ENCODE results near the gene MYRF. TPM values are rescaled to one million over a fixed set of nuclear protein-coding genes. Genes with fewer than 3 reads are reported as not detected.
A peak's percentile ranks its signal among the peaks of the same experiment; 100 is the strongest.

The MYRF gene
- total RNA-seq, 1 donor from 2014 or later, result 0.26 TPM

DNA sequence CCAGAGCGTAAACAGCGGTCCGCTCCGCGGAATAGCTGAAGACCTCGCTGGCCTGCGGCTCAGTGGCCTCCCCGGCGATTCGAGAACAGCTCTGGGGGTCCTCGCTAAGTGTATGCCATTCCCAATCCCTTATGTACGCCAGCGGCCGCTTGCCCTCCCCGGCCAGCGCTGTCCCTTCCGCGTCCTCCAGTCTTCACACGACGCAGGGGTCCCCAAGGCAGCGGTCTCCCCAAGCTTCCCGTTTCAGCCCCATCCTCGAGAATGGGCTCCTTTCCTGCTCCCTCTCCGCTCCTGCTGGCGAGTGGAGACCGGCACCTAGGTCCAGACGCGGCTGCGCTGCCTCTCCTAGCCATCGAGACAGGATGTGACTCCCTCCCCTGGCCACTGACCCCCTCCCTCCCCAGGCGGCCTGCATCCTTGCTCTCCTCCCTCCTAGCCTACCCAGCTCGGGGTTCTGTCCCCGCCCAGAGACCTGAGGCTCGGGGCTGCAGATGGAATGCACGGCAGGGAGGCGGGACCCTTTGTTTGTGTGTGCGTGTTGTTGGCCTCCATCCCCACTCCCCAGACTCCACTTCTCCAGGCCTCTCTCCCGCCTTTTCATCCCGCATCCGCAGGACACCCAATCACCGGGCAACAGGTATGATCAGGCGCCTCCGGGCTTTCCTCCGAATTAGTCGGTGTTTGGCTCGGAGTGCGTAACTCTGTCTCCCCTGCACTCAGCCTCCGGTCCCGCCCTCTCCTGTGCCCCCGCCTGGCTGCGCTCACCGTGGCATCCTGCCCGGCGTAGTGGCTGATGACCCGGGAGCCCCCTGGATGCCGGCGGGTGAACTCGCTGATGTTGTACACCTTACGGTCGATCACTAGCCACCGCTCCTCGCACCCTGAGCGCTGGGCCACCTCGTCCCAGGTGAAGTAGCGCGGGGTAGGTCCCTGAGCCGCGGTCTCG is 63.6 kb downstream of the MYRF start:
- DNase-seq (ENCODE audit: low read depth in 2 of 2), result peak in 1 of 2 donors; percentile 77

DNA sequence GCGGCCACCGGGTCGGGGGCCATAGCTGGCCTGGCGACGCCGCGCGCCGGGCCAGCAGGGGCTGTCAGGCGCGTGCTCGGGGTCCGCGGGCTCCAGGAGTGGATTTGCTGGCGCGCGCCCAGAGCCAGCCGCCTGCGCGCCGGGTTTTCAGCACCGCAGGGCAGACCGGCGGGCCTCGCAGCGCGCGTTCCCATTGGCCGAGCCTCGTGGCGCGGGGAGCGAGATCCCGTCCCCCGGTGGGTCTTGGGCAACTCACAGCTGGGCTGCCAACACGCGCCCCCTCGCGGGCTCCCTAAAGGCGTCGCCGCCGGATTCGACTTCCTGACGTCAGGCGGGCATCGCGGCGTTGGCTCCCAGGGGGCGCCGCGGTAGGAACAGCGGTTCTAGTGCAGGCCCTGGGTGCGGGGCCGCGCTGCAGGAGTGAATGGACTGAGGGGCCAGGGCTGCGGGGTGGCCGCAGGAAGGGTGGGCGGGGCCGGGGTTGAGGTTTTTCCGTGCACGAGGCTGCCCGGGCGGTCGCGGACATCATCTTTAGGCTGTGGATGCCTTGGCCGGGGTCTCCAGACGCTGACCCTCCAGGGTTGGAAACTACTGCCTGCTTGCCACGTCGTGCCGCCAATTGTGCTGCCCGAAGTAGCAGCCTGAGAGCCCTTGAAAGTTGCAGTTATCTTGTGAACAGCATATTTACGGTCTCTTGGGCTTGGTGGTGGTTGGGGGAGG is 64.5 kb downstream of the MYRF start, which contains the start of gene FADS1:
FADS1 (minus strand) TSS at position 268 of the 720 bp plus-strand sequence; CDS start at position 194, 74 bp downstream.
- DNase-seq (ENCODE audit: low read depth in 2 of 2), result peak; percentile 81 to 97

DNA sequence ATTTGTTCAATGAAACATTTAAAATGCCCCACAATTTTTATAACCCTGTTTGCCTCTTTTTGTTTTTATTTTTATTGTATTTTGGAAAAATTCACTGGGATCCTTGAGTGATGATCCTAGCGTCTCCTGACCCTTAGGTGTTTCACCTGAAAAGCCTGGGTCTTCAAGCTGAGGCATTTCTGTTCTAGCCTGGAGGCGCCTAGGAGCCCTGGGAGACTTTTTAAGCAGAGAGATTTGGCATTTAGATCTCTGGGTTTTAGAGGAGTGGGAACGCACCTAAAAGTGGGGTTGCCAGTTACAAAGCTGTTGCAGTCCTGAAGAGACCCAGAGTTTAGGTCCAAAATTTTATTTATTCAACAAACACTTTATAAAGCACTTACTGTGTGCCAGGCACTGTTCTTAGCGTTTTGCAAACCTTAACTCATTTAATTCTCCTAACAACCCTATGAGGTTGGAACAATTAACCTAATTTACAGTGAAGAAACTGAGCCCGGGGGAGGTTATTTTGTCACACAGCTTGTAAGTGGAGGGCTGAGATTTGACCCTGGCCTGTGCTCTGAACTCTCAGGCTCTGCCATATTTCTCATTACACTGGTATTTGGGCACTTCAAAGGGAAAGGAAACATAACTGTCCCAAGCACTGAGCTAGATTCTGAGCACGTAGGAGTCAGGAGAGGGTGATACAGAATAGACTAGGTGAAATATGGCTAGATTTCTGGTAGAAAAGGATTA is 65.2 kb downstream of the MYRF start:
- DNase-seq (ENCODE audit: low read depth in 2 of 2), result no peak

DNA sequence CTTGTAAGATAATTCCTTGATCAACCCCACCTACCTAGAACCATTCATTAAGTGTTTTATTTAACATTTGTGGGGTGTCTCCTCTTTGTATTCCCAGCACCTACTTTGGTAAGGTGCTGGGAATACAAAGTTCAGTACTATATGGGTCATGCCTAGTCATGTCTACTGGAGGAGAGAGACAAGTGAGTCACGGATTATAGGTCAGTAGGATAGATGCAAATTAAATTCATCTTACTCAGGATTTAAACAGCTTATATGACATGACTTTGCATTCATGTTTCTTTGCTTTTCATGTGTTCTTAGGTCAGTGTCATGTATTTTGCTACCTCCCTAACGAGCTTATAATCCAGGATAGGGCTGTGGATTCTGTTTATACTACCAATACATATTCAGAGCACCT is 67.7 kb downstream of the MYRF start:
- DNase-seq (ENCODE audit: low read depth in 2 of 2), result peak in 1 of 2 donors; percentile 14

DNA sequence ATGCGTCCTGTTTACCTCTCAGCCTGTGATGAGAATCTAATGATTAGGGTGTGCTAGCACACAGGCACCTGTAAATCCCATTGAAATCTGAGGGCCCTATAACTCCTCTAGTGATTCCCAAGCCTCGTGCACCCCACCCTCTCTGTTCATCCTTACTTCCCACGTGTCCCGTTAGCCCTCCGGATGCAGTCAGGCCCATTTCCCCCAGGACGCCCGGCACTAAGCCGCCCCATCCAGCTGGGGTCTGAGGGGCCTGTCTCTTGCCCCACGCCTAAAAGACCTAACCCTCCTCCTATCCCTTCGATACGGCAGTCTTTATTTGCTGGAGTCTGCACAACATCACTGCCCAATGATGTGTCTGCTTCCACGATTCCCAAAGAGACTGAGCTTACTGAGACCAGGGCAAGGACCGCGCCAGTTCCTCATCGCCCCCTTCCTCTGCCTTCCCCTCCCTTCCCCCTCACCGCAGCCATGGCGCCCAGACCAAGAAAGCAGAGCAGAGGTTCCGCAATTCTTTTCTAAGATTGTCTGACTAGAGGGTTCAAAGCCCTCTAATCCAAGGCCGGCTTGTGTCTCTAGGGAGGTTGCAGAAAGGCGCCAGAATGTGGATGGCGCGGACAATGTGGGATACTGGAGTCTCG is 74.6 kb downstream of the MYRF start:
- no peak for DNase-seq (ENCODE audit: low read depth in 2 of 2)

DNA sequence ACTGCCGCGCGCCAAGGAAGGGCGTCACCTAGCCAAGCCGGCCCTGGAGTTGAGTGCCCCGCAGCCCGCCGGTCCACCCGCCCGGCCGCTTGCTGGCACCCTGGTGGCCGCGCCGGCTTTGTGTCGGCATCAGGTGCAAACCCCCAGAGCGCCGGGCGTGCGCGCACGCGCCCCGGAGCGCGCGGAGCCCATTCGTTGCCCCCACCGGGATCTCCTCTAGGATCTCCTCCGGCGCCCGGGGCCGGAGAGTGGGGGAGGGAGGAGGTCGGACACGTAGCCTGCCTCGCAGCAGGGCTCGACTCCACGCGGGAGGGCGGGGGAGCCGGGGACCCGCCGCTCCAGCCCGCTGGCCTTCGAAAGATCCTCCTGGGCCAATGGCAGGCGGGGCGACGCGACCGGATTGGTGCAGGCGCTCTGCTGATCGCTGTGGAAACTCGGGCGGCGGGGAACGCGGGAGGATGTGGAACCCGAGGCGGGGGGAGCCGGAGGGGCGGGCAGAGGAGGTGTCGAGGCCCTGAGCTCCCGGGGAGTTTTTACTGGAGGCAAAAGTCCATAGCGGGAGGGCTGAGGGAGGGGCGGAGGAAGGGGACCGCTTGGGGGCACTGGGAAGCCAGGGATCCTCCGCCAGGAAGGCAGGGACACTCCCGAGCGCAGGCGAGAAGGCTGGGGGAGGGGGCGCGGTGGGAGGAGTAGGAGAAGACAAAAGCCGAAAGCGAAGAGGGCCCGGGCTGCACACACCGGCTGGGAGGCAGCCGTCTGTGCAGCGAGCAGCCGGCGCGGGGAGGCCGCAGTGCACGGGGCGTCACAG is 75.3 kb downstream of the MYRF start, which contains the start of gene FADS2:
FADS2 (plus strand) TSS at position 730 of the 808 bp plus-strand sequence. CDS start 91 bp downstream, outside the sequence.
- peak; percentile 59 to 94 for DNase-seq (ENCODE audit: low read depth in 2 of 2)

DNA sequence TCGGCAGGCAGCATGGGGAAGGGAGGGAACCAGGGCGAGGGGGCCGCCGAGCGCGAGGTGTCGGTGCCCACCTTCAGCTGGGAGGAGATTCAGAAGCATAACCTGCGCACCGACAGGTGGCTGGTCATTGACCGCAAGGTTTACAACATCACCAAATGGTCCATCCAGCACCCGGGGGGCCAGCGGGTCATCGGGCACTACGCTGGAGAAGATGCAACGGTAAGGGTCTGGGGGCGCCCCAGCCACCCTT is 75.9 kb downstream of the MYRF start:
- no peak for DNase-seq (ENCODE audit: low read depth in 2 of 2)

DNA sequence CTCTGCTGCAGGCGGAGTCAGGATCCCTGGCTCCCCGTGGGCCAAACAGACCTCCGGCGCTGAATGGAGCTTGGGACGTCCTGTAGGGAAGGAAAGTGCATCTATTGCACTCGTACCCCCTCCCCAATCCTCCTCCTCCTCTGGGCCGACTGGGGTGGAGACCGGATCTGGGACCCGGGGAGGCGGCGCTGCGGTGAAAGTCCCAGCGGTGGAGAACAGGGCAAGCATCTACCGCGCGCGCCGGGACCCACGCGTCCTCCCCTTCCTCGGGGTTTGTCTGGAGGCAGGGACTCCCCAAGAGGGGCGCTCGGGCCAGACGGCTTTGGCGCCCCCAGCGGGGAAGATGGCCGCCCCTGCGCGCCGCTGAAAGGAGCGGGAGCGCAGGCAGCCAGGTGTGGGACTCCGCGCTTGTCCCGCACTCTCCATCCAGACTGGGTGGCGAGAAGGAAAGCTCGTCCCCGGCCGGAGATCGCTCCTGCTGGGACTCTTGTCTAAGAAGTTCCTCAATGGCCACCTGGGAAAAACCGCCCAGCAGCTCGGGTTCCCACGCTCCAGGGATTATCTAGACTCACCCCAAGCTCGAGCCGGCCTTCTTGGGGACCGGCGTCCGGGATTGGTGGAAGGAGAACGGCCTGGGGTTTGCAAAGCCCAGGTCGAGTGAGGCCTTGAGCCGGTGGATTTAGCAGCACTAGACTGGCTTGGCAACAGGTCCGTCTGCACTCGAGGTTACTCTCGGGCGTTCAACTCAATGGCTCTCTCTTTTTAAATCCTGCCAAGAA is 76.4 kb downstream of the MYRF start:
- peak in 1 of 2 donors; percentile 43 for DNase-seq (ENCODE audit: low read depth in 2 of 2)

DNA sequence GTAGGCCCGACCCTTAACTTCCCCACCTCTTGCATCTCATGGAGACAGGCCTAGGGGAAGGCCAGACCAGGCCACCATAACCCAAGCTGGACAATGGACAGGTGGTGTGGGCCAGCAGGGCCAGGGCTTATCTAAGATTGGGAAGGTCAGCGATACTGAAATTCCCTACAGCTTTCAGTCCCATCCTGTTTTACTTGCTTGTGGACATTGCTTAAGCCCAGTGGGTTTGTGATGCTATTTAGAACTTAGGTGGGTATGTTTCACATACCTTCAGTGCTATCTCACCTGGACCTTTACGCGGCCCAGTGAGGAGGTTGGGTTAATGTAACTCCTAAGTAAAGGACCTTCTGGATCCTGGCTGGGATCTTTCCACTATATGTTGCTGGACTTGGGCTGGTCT is 77.4 kb downstream of the MYRF start:
- no peak for DNase-seq (ENCODE audit: low read depth in 2 of 2)

DNA sequence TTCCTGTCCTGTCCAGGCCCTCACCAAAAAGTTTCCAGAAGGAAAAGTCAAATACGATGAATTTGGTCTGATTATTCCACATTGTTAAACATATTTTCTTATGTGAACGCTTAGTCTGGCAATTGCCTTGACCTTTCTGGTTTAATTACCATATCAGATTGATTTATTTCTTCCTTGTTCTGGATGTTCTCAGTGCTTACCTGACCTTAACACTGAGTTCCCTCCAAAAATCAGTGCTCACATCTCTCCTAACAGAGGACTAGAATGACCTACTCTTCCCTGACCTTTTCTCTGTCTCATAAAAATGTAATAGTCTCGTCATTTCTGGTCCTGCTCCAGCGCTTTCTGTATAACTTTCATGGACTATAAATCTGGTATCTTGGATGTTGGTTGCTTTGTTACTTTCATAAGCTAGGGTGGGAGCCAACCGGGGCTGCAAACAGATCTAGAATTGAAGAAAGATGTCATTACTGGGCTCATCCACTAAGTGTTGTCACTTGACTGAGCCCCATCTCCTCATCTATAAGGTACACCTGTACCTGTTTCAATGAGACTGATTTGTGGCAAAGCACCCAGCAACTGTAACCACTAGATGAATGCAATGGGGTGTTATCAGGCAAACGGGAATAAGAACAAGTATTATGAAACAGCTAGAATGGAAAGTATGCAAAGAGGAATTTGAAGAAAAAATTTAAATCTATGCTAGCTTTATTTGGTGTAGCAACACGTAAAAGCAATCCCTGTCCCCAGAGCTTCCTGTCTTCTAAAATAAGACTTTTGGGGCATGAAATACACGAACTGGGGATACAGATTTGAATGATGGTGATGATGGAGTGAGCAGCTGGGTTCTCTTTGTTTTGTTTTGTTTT is 78.0 kb downstream of the MYRF start:
- DNase-seq (ENCODE audit: low read depth in 2 of 2), result no peak

DNA sequence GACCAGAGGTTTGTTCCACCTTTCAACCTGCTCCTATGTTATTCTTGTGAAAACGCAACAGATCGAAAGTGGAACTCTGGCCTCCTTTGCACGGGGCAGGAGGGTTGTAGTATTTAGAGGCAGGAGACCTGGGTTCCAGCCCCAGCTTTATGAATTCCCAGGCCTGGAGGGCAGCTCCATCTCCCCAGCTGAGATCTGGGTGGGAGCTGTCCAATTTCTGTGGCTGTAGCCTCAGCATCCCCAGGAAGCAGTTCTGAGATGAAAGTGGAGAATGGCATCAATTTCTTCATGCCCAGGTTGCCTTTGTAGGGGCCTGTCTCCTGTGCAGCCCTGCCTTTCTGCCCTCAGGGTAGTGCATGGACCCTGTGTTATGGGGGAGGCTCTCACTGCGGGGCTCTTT is 79.8 kb downstream of the MYRF start:
- DNase-seq (ENCODE audit: low read depth in 2 of 2), result no peak

DNA sequence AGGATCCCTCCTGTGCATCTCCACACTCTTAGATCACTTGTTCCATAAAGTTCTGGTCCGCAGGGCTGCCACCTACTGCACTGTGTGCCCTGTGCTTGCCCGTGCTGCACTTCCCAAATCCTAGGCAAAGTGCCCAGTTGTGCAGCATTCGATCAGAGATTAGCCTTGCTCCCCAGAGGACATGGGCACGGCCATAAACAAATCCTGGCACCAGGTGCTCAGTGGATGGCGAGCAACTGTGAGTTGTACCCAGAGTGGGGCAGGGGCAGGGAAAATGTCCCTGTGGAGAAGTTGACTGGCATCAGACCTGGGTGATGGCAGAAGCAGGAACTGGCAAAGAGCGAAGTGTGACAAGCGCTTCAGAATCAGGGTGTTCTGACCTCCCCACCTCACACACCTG is 80.3 kb downstream of the MYRF start:
- no peak for DNase-seq (ENCODE audit: low read depth in 2 of 2)

DNA sequence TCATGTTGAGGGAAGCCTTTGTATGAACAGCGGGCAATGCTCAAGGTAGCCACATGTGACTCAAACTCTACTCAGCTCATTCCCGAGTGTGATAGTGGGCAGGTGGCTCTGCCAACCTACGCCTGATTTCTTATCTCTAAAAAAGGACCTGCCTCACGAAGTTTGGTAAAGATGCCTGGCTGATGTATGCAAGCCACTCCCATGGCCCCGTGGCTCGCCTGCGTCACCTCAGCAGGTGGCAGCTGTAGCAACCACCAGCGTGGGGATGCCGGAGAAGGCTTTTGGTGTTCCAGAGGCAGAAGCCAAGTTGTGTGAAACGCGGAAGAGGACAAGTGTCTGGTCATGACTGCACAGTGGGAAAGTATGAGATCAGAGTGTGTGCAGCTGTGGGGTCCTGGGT is 81.0 kb downstream of the MYRF start:
- no peak for DNase-seq (ENCODE audit: low read depth in 2 of 2)

DNA sequence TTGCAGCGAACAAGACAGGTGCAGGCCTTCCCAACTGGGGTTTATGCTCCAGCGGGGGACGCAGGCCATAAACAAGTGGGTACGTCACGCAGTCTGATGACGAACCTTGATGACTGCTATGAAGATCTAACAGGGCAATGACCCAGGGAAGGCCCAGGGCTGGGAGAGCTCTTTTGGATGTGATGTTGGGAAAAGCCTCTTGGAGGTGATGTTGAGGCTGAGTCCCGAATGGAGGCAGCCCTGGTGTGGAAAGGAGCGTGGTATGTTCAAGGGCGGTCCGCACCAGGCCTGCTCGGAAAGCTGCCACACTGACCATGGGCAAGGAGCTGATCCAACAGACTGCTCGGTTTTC is 81.5 kb downstream of the MYRF start:
- no peak for DNase-seq (ENCODE audit: low read depth in 2 of 2)

DNA sequence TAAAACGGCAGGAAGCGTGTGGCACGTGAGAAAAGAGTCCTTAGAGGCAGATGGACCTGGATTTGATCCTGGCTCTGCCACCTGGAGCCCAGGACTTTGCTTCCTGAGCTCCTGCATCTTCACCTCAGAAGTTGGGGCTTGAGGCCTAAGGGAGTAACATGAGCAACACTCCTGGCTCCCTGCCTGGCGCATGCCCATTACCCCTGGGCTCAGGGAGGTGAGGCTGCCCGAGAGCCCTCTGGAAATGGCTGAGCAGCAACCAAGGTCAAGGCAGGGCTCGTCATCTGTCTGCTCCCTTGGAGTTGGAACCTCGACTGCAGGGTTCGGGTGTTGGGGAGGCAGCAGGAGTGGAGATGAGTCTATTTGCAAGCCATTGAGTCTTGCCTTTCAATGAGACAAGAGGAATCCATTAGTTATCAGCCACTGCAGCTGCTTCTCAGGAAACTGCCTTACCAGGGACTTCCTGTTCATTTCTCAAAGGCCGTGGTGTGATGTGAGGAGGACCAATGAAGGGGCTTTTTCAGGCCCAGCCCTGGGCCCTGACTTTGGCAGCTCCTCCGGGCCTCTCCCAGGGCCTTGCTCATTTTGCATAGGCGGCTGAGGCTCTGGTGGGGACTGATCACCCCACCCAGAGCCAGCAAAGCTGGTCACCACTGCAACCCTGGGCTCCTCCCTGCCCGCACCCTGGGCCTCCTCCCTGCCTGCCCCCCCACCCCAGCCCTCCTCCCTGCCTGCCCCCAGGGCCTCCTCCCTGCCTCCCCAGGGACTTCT is 82.0 kb downstream of the MYRF start:
- peak in 1 of 2 donors; percentile 84 for DNase-seq (ENCODE audit: low read depth in 2 of 2)

DNA sequence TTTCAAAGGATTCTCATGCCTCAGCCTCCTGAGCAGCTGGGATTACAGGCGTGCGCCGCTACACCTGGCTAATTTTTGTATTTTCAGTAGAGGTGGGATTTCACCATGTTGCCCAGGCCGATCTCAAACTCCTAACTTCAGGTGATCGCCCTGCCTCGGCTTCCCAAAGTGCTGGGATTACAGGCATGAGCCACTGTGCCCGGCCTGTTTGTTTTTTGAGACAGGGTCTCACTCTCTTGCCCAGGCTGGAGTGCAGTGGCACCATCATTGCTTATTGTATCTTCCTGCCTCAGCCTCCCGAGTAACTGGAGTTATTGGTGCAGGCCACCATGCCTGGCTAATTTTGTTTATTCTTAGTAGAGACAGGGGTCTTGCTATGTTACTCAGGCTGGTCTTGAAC is 83.8 kb downstream of the MYRF start:
- DNase-seq (ENCODE audit: low read depth in 2 of 2), result no peak

DNA sequence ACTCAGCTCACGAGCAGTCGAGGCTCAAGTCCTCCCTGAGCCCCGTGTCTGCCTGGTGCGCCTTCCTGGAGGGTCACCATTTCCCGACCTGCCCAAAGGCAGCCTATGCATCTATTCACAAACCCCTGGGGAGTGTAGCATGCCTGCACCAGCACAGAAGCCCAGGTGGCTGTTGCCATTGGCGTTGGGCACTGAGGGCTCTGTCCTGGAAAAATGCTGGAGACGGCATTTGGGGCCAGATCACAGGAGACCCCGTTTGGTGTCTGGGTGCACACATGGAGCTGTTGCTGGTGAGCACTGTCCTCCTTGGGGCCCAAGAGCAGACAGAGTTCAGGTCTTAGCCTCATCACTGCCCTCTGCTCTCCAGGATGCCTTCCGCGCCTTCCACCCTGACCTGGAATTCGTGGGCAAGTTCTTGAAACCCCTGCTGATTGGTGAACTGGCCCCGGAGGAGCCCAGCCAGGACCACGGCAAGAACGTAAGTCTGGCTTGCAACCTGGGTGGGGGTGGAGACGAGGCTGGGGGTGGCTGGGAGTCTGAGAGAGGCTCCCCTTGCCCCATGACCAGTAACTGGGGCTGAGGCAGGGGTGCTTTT is 85.1 kb downstream of the MYRF start:
- DNase-seq (ENCODE audit: low read depth in 2 of 2), result no peak
